Keratinocyte (primary cell): ENCODE measurements around the gene KMO. TPM values are rescaled to one million over a fixed set of nuclear protein-coding genes. Genes with fewer than 3 reads are reported as not detected.
A peak's percentile ranks its signal among the peaks of the same experiment; 100 is the strongest.

Source experiments
- DNase-seq: peaks from one replicate; pipeline ENCODE4 v3.0.0-alpha.2; 2011; ENCODE audit warnings: low read depth, missing footprints, low spot score
- FAIRE-seq: peaks from 2 replicates; lab custom pipeline; 2011; peaks lifted over from hg19 to GRCh38; lab: Jason Lieb, UNC
- H2AFZ ChIP-seq: 2 replicates; pipeline ENCODE4 v1.6.0; 2012; ENCODE audit warnings: low read length, control low read depth, inconsistent platforms; ENCODE audit not compliant: control insufficient read depth
- H3K27ac ChIP-seq: 2 replicates; pipeline ENCODE4 v1.5.1; 2011; ENCODE audit warnings: low read length; ENCODE audit not compliant: control insufficient read depth, insufficient read depth
- H3K27me3 ChIP-seq: 3 replicates; pipeline ENCODE4 v1.6.0; 2011; ENCODE audit warnings: low read length; ENCODE audit not compliant: control insufficient read depth, insufficient read depth; ENCODE audit errors: extremely low read depth
- H3K36me3 ChIP-seq, 2 experiments: 2 replicates in 1 of 2; 3 replicates in 1 of 2; pipeline ENCODE4 v1.5.1; 2011; ENCODE audit warnings: low read length in 2 of 2, mild to moderate bottlenecking in 1 of 2; ENCODE audit not compliant: control insufficient read depth in 2 of 2, insufficient read depth in 2 of 2; ENCODE audit errors: extremely low read depth in 1 of 2
- H3K4me1 ChIP-seq: 3 replicates; pipeline ENCODE4 v1.5.1; 2011; ENCODE audit warnings: low read length; ENCODE audit not compliant: control insufficient read depth, insufficient read depth; ENCODE audit errors: extremely low read depth
- H3K4me2 ChIP-seq: 3 replicates; pipeline ENCODE4 v1.6.0; 2011; ENCODE audit warnings: low read depth, low read length; ENCODE audit not compliant: control insufficient read depth, insufficient read depth; ENCODE audit errors: extremely low read depth
- H3K4me3 ChIP-seq, 3 experiments: fragments of 200-600 bp in 1 of 3; sonication (generic) in 1 of 3; 2 replicates in 2 of 3; 3 replicates in 1 of 3; pipeline ENCODE4 v1.5.1; 2011 to 2016; ENCODE audit warnings: low read length in 3 of 3, mild to moderate bottlenecking in 3 of 3, control low read depth in 2 of 3, inconsistent platforms in 1 of 3, low read depth in 1 of 3, mixed read lengths in 1 of 3, mixed run types in 1 of 3, moderate library complexity in 1 of 3; ENCODE audit not compliant: control insufficient read depth in 2 of 3, insufficient read depth in 2 of 3; ENCODE audit errors: extremely low read depth in 1 of 3
- H3K79me2 ChIP-seq: 2 replicates; pipeline ENCODE4 v1.6.0; 2012; ENCODE audit warnings: low read length; ENCODE audit not compliant: control insufficient read depth, insufficient read depth
- H3K9ac ChIP-seq: 3 replicates; pipeline ENCODE4 v1.6.0; 2011; ENCODE audit warnings: low read length; ENCODE audit not compliant: control insufficient read depth, insufficient read depth; ENCODE audit errors: extremely low read depth
- H3K9me1 ChIP-seq: 3 replicates; pipeline ENCODE4 v1.6.0; 2011; ENCODE audit warnings: low read length; ENCODE audit not compliant: control insufficient read depth, insufficient read depth; ENCODE audit errors: extremely low read depth
- H3K9me3 ChIP-seq: 2 replicates; pipeline ENCODE4 v1.5.1; 2012; ENCODE audit warnings: low read depth, low read length; ENCODE audit not compliant: control insufficient read depth
- H4K20me1 ChIP-seq: 3 replicates; pipeline ENCODE4 v1.6.0; 2011; ENCODE audit warnings: low read length; ENCODE audit not compliant: control insufficient read depth, insufficient read depth; ENCODE audit errors: extremely low read depth
- CTCF ChIP-seq, 3 experiments: IDR thresholded peaks in 1 of 3; conservative IDR thresholded peaks in 1 of 3; optimal IDR thresholded peaks in 1 of 3; 2 replicates in 2 of 3; 3 replicates in 1 of 3; pipeline versions ENCODE3 to v1.5.1; 2011; ENCODE audit warnings: low read length in 3 of 3, mild to moderate bottlenecking in 3 of 3, moderate library complexity in 2 of 3, control low read depth in 1 of 3, inconsistent platforms in 1 of 3; ENCODE audit not compliant: insufficient read depth in 2 of 3; ENCODE audit errors: extremely low read depth in 1 of 3
- EZH2 ChIP-seq: IDR thresholded peaks from one replicate; pipeline ENCODE4 v1.6.1; 2012; ENCODE audit warnings: inconsistent platforms, mild to moderate bottlenecking, low read length, moderate library complexity
- dilution Hi-C: fragments of 300-500 bp; cut with MboI; formaldehyde crosslinking; loops from one replicate; pipeline ENCODE4 v1.7.0; 2020; ENCODE audit warnings: low sequenced_read_pairs; ENCODE audit not compliant: extremely low pct_ligation_motif_present
- polyA plus RNA-seq, 5 experiments: library from polyadenylated mRNA; depleted of rRNA in 3 of 5; stranded (reverse) in 3 of 5; stranded (forward) in 1 of 5; unstranded in 1 of 5; fragments of >200 nt; gene quantifications; 1 replicate in 1 of 5; 2 replicates in 3 of 5; 3 replicates in 1 of 5; pipeline versions ENCODE4 v1.2.1 to v1.2.3, GENCODE V29; 2011 to 2012; ENCODE audit warnings: missing spikeins in 2 of 5, low read depth in 1 of 5, low replicate concordance in 1 of 5

KMO gene
- polyA plus RNA-seq, 1 donor (not counting 4 experiments of a cell fraction or from before 2014, with no cell fraction given) = 4.7 TPM

GRCh38 chr1:241637046-241637590, 104.9 kb downstream of the KMO start:
- peak overlapping the region in 2 of 3 experiments; percentile 28 to 68 for H3K4me3 ChIP-seq
- H3K9me1 ChIP-seq = no peaks in the 10 kb centered on the region
- dilution Hi-C loops = no loop called here
- H3K4me2 ChIP-seq = peak overlapping the region; percentile 86
- H2AFZ ChIP-seq = no peak overlapping the region
- FAIRE-seq (no peak), DNase-seq (no peak)
- no peak for TF ChIP-seq EZH2
- no peak for TF ChIP-seq CTCF (optimal IDR thresholded peaks at IDR 0.05 in 1 of 3, IDR thresholded peaks at IDR 0.05 in 1 of 3, conservative IDR thresholded peaks at IDR 0.05 in 1 of 3; ENCODE audit: extremely low read depth in 1 of 3, insufficient read depth in 2 of 3, low read length in 3 of 3)
- H4K20me1 ChIP-seq = no peaks in the 10 kb centered on the region
- no peaks in the 10 kb centered on the region for H3K27me3 ChIP-seq
- H3K36me3 ChIP-seq = peaks cover 1 to 15% of the 10 kb centered on the region in 2 experiments
- H3K9me3 ChIP-seq = no peaks in the 10 kb centered on the region
- peak overlapping the region; percentile 16 for H3K27ac ChIP-seq
- peaks cover 24% of the 10 kb centered on the region for H3K4me1 ChIP-seq
- no peak overlapping the region for H3K9ac ChIP-seq
- peaks cover 63% of the 10 kb centered on the region for H3K79me2 ChIP-seq

- no peak for DNase-seq
- peaks cover 59% of the 10 kb centered on the region for H3K79me2 ChIP-seq
These were observed 105.4 kb downstream of the KMO start for GRCh38 chr1:241637604-241638003.

More at GRCh38 chr1:241637604-241638003, 105.4 kb downstream of the KMO start:
- no peaks in the 10 kb centered on the region for H4K20me1 ChIP-seq
- H3K4me2 ChIP-seq = peak overlapping the region; percentile 86
- no peak overlapping the region for H3K27ac ChIP-seq
- TF ChIP-seq EZH2 (no peak), CTCF (optimal IDR thresholded peaks at IDR 0.05 in 1 of 3, IDR thresholded peaks at IDR 0.05 in 1 of 3, conservative IDR thresholded peaks at IDR 0.05 in 1 of 3; ENCODE audit: extremely low read depth in 1 of 3, insufficient read depth in 2 of 3, low read length in 3 of 3) (no peak)
- no peaks in the 10 kb centered on the region for H3K9me1 ChIP-seq
- dilution Hi-C loops = no loop called here
- H3K4me3 ChIP-seq = peak overlapping the region; percentile 63 to 86 (median 68)
- no peak for FAIRE-seq
- no peak overlapping the region for H2AFZ ChIP-seq
- no peak overlapping the region for H3K9ac ChIP-seq
- no peaks in the 10 kb centered on the region for H3K9me3 ChIP-seq
- no peaks in the 10 kb centered on the region for H3K27me3 ChIP-seq
- peaks cover 25% of the 10 kb centered on the region for H3K4me1 ChIP-seq
- H3K36me3 ChIP-seq = peaks cover 1 to 15% of the 10 kb centered on the region in 2 experiments
